Mesenteric fat pad (tissue), 1 donor: Measurements from ENCODE around the gene SLC22A14. TPM values are rescaled to one million over a fixed set of nuclear protein-coding genes. Genes with fewer than 3 reads are reported as not detected.
"Not testable (repeated sequence)": the region's sequence is repeated elsewhere in the genome, so short reads cannot be mapped to it uniquely, and the experiment has no call there.

Experiments used
- DNase-seq: peaks from one replicate; pipeline ENCODE4 v3.0.0-alpha.2; 2020; ENCODE audit warnings: low spot score
- long read RNA-seq: library from polyadenylated mRNA; unstranded; transcript quantifications from one replicate; pipeline ENCODE4 v2.0.0, GENCODE V29; 2020
- total RNA-seq: library from RNA; stranded (reverse); fragmentation: NEBNext Ultra II Directional; extraction: Animal tissue kit (Norgen Biotek cat#: 25700); gene quantifications from one replicate; pipeline ENCODE4 v1.2.1, GENCODE V29; 2021
- donor health status: DM: yes; HTN: yes; CAD: no.

SLC22A14 gene, protein sequence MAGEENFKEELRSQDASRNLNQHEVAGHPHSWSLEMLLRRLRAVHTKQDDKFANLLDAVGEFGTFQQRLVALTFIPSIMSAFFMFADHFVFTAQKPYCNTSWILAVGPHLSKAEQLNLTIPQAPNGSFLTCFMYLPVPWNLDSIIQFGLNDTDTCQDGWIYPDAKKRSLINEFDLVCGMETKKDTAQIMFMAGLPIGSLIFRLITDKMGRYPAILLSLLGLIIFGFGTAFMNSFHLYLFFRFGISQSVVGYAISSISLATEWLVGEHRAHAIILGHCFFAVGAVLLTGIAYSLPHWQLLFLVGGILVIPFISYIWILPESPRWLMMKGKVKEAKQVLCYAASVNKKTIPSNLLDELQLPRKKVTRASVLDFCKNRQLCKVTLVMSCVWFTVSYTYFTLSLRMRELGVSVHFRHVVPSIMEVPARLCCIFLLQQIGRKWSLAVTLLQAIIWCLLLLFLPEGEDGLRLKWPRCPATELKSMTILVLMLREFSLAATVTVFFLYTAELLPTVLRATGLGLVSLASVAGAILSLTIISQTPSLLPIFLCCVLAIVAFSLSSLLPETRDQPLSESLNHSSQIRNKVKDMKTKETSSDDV
- total RNA-seq: 0.48 TPM
- long read RNA-seq: 0 reads

GRCh38 chr3:38281895-38282686, at the start of gene SLC22A14:
Gene SLC22A14 (plus strand): TSS chr3:38282294. CDS start chr3:38306027, 23,733 bp downstream.
- DNase-seq: no peak

- no peak for DNase-seq
Measured at GRCh38 chr3:38232701-38233100, 49.4 kb upstream of the SLC22A14 start.

- DNase-seq: no peak
Measured at GRCh38 chr3:38235466-38235865, 46.6 kb upstream of the SLC22A14 start.

DNA sequence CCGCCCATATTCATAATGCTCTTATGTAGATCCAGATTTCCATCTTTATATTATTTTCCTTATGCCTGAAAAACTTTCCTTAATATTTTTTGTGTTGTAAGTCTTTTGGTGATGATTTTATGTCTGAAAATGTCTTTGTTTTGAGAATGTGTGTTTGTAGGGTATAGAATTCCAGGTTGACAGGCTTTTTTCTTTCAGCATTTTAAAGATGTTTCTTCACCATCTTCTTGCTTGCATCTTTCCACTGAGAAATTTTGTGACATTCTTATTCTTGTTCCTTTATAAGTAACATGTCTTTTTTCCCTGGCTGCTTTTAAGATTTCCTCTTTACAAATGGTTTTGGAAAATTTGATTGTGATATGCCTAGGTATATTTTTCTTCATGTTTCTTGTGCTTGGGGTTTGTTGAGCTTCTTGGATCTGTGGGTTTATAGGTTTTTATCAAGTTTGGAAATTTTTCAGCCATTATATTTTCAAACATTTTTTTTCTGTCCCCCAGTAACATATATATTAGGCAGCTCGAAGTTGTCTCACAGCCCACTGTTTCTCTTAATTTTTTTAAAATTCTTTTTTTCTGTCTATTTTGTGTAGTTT, 43.6 kb upstream of the SLC22A14 start:
- DNase-seq: no peak

DNA sequence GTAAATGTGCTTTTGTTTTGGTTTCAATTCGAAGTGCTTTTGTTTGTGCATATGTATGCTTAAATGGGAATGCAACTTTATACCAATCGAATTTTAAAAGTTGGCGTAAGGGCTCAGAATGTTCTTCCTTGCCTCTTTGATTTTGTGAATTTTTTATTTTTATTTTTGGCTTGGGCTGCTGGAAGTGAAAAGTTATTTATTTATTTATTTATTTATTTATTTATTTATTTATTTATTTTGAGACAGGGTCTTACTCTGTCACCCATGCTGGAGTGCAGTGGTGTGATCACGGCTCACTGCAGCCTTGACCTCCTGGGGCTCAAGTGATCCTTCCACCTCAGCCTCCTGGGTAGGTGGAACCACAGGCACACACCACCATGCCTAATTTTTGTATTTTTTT, 39.3 kb upstream of the SLC22A14 start:
- DNase-seq: not testable (repeated sequence)

GRCh38 chr3:38245930-38246329, 36.2 kb upstream of the SLC22A14 start:
- no peak for DNase-seq

- DNase-seq: no peak
Measured at GRCh38 chr3:38247366-38248035, 34.6 kb upstream of the SLC22A14 start.

GRCh38 chr3:38250198-38250597, 31.9 kb upstream of the SLC22A14 start:
- no peak for DNase-seq

DNA sequence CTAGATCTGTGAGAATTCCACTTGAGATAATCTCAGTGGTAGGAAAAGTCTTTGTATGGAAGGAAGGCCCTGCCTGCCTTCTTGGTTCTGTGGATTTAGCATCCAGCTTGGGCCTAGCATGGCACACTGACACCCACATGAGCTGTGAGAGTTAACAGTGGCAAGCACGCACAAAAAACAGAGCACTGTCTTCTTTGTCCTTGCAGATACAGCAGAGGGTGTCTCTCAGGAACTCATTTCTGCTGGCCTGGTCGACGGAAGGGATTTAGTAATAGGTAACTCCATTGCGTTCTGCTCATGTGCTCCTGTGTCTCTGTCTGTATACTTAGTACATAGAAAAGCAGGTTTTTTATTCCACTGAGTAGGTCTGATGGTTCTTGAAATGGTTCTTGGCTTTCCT, 30.9 kb upstream of the SLC22A14 start:
- DNase-seq: no peak

DNA sequence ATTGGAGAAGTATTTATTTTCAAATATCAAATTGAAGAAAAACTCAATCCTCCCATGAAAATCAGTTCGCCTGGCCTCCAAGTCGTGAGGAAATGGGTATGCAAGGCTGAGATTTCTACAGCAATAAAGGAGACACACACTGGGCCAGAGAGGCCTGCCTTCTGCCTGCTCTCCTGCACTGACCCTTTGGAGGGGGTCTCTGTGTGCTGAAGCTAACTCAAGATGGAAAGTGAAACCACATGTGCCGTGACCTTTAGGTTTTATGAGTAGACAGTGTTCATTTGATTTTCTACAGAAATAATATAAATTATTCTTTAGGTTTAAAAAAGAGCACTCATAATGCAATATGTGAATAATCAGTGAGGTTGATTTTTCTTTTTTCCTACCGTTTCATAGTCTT, 28.4 kb upstream of the SLC22A14 start:
- DNase-seq: no peak

DNA sequence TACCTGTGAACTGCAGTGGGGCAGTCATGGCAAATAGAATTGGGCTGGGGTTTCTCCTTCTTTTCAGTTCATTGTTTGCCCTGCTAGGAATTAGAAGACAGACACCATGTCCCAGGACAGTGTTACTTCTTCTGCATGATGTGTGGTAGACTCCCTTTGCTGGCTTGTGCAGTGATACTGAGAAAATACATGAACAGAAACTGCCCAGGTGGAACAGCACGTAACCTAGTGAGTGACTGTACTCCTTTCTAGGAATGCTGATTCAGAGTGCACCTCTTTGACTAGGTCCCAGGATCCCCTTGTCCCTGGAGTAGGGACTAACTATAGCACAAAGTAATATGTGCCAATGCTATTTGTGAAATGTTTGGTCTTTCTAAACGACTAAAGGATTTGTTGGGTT, 27.2 kb upstream of the SLC22A14 start:
- DNase-seq: no peak

GRCh38 chr3:38255627-38256026, 26.5 kb upstream of the SLC22A14 start:
- no peak for DNase-seq

GRCh38 chr3:38257583-38257982, 24.5 kb upstream of the SLC22A14 start:
- DNase-seq: no peak

GRCh38 chr3:38260474-38260873, 21.6 kb upstream of the SLC22A14 start:
- no peak for DNase-seq

- no peak for DNase-seq
Measured at GRCh38 chr3:38264353-38264771, 17.7 kb upstream of the SLC22A14 start.

DNA sequence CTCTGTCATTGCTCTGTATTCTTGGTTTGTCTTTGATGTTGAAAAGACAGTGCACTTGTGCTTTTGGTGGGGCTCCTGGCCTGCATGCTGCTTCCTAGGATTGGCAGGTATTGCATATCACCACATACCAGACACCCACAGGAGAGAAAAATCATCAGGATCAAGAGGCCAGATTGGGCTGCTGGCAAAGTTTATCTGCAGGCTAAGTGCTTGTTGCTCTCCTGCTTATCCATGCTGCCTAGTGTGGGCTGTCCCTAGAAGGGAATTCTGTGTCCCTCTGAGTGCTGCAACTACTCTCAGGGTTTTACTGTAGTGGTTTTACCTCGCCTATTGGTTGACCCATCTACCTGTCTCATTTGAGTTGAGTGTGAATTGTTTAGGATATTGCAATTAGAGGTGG, 17.3 kb upstream of the SLC22A14 start:
- DNase-seq: no peak

- DNase-seq: no peak
Measured at GRCh38 chr3:38265604-38266307, 16.3 kb upstream of the SLC22A14 start, which contains the start of gene SLC22A13. Gene SLC22A13 (plus strand): TSS chr3:38265812. CDS start chr3:38265861, 49 bp downstream.

DNA sequence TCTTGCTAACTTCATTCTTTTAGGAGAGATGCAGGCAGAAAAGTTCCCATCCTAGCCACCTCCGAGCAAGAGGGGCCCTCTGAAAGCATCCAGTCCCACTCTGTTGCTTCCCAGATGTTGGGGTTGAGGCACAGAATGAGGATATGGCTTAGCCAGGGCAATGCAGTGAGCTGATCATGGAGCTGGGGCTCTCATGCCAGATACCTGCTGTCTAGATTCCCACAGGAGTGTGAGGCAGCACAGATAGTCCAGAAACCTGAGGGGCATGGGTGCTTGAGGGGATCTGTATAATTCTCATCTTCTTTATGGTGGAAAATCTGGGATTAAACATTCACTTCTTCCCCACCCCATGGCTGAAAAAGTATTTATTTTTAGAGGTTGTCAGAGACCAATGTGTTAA, 15.3 kb upstream of the SLC22A14 start:
- no peak for DNase-seq

DNA sequence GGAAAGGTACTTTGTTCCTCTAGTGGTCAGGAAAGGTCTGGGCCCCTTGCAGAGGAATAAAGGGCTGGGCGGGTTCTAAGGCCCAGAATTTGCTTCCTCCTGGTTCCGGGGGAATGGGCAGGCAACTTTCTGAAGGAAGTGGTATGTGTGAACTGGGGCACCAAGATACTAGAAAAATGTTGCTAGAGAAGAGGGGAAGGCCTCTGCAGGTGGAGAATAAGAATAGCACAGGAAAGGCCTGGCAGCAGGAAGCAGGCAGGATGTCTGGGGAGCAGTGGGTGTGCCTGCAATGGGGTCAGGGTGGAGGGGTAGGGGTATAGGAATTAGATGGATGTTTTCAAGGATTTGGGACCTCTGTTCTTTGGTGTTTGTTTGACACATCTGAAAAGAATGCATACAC, 14.4 kb upstream of the SLC22A14 start:
- DNase-seq: no peak

DNA sequence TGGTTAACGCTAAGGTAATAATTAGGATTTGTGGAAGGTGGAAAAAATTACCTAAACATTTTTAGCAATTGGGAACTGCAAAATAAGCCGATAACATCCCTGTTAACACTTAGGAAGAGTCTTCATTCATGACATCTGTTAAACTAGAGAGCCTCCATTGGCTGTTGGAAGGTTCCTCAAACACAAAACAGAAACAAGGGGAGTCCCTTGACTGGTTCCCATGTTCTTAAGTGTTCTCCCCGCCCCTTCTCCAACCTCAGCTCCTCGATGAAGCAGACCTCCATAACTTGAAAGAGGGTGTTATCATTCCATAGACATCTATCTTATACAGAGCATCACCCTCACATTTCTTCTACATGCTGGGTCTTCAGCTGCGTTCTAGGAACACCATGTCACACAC, 14.0 kb upstream of the SLC22A14 start:
- no peak for DNase-seq
